GM21529 (cell line): ENCODE measurements around the gene MAGI2.
"Not testable (repeated sequence)": the region's sequence is repeated elsewhere in the genome, so short reads cannot be mapped to it uniquely, and the experiment has no call there.

Experiments
- ATAC-seq: cut with Tn5 transposase; IDR thresholded peaks from one replicate; pipeline ENCODE4 v1.9.1; 2021; ENCODE audit not compliant: unreplicated experiment

MAGI2 gene

DNA sequence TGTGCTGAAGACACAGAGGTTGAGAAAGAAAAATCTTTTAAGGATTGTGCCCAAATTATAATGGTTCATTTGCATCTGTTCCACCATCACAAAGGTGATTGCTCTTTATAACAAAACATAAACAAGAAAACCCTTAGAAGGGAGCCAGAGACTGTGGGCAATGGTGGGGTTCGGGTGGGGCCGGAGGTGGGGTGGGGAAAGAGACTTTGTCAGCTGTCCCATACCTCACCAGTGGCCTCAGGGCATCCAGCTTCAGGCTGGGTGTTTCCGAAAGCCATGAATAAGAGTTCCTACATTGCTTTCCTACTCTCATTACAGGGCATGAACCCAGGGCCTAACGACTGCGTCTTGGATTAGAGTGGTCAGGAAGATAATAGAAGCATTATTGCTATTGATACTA is 1427.0 kb downstream of the MAGI2 start:
- no peak for ATAC-seq

DNA sequence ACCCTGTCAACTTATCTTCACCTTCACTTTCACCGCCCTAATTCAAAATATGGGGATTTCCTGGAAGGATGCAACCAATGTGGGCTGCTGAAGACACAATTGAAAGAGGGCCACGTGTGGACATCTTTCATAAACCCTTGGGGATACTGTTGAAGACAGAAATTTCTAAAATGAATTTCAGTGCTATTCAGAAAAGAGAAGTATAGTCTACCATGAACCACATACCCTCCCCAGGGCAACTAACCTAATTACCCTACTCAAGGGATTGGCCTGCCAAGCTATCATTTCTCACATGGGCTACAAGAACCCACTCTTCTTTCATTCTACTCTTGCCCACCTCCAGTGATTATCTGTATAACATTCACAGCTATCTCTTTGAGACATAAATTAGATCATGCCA is 1428.9 kb downstream of the MAGI2 start:
- ATAC-seq: no peak

DNA sequence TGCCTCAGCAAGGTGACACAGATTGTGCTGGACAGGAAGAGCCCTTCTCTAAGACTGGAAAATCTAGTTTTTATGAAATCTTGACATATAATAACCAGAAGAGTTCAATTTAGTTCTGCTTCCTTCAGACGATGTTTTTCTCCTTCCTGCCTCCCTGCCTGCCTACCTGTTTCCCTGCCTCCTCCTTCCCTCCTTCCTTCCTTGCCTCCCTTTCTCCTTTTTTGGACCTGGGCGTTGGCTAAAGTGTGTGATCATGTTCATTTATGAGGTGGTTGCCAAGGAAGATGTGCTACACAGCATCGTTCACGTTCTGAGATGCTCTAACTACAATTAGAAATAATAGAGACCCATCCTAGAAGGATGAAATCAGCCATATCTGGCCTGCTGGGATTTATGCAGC is 1430.3 kb downstream of the MAGI2 start:
- no peak for ATAC-seq

DNA sequence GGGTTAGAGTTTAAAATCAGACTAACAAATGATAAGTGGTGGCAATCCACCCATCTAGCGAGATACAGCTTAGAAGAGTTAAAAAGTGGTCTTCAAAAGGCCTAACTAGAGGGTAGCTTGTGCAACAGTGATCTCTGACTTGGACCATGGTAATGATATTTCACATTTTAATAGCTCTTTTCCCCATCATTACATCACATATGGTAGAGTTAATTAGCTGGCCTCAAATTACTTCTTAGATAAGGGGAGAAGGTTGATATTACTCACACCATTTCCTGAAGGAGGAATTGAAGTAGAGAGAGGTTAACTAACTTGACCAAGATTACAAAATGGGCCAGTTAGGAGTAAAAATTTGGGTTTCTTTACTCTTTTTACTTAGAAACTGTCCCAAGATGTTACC is 1431.3 kb downstream of the MAGI2 start:
- no peak for ATAC-seq

DNA sequence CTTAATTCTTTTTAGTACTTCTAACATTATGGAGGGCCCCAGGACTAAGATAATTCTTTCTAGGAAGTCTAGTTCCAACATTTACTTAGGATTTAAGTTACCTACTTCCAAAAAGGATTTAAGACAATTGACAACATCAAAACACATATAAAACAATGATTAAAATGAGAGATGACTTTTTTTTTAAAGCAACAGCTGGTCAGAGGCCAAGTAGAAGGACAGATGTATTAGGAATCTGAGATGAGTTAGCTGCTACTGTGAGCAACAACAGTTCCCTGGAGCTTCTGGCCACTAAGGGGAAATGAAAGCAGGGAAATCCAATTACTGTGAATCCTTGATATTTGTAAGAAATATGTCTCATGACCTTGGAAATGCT is 1432.6 kb downstream of the MAGI2 start:
- no peak for ATAC-seq

DNA sequence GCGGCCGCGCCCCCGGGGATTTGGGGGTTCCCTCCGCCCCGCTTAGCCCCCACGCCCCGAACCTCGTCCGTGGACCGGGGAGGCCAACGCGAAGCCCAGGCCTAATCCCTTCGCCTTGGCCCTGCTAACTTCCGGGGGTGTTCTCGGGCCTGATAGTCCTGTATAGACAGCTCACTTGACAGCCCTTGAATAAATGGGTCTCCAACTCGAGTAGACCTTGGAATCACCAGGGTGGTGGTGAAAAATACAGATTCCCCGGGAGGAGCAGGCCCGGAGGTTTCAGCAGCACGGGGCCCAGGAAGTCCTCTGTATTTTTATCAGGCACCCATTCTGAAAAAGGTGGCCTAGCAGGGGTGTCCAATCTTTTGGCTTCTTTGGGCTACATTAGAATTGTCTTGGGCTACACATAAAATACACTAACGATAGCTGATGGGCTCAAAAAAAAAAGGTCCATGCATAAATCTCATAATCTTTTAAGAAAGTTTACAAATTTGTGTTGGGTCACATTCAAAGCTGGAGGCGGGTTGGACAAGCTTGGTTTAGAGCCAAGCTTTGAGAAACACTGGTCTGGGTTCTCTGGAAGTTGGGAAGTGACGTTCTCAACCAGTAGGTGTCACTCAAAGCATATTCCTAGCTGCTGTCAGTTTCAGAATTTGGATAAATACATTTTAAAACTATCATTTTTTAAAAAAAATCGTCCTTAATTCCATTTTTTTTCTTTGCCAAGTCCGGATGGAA is 1433.2 kb downstream of the MAGI2 start:
- peak; percentile 48 for ATAC-seq

DNA sequence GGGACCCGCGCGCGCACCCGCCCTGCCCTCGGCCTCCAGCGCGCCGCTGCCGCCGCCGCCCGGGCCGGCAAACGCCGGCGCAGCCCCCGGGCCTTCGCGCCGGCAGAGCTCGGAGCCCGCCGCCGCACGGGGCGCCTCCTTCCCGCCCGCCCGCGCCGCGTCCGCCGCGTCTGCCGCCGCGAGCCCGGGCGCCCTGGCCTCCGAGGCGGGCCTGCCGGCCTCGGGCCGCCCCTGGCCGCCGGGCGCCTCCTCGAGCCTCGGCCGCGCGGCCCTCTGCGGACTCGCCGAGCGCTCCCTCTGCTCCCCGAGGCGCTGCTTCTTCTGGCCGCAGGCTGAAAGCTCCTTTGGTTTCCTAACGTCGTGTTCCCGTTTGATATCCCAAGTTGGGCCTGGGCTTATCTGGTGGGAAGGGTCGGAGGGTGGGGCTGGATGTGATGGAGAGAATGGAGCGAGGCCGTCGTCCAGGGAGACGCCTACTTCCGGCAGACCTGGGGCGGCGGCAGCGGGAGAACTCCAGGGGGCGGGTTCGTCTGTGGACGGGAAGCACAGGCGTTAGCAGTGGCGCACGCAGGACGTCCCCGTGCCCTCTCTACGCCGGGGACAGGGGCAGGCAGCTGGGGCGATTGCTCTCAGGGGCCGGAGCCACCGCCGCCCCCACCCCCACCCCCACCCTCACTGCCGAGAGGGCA is 1433.9 kb downstream of the MAGI2 start:
- peak; percentile 87 for ATAC-seq

DNA sequence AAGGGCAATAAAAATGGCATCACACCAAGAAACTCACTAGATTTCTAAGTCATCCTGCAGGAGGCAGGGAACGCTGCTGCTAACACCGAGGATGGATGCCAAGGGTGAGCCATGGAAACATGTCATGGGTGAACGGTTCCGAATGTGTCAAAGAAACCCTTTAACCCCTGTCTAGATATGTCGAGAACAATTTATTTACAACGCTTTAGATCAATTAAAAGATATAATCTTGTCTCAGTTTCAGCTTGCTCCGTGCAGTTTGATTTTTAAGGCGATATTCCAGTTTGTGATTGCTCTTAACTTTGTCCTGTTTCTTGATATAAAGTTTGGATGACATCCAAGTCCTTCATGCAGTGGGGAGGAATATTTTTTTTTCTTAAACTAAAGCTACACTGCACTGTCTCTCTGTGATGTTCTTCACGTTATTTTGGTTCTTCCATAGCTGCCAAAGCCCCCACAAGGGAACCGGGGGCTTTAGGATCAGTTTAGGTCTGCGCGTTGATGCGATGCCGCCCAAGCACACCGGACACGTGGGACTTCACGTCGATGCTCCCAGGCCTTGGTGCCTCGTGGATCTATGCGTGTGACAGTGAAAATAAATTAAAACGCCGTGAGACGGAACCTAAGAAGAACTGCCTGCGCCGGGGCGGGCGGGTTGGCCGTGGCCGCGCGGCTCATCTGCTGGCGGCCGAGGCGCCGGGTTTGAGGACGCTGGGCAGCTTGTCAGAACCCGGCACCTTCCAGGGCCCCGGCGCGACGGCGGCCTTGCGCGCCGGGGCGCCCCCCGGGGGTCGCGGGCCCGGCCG is 1434.6 kb downstream of the MAGI2 start:
- no peak for ATAC-seq

DNA sequence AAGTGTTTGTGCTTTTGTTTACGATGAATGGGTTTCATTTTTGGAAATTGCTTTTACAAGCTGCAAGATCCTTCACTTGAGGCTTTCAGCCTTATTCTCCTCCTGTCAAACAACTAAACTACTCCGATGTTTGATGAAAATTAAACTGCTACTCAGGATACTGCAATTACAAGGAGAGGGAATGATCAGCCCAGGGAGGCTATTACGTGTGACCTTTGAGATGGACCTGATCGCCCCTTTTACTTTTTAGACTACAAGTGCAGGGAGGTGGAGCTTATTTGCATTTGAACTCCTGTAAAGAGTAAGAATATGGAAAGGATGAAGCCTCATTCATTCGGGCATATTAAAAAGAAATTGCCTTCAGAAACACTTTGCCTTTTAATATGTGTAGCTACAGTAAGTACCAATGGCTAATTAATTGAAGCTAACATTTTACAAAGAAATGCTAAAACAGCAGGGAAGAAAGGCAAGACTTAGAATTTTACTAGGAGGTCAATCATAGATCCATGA is 1435.8 kb downstream of the MAGI2 start:
- ATAC-seq: no peak

DNA sequence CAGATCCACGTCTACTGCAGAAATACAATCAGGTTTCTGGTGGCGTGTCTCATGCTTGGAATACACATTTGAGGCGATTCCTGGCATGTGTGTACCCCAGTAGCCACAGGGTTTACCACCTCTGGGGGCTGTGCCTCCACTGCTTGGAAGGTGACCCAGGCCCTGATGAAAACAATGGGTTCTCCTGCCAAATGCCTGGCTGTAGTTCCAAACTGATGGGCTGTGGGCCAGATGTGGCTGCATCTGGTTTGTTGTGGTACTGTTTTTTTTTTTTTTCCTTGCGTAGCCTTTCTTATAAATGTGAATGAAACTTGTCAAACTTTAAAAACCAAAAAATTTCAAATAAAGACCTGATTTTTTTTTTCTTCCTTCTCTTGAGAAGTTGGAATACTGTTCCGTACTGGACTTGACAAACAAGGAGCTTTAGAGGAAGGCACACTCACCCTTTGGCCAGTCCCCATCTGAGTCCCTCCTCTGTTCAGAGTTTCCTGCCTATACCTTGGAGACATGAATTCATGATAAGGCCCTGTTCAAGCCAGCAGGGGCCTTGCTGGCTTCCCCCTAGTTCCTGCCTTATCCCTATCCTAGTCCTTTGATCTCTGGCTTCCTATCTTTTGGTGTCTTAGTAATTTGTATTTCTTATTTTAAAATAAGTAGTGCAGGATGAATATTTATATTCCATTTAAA is 1437.8 kb downstream of the MAGI2 start:
- no peak for ATAC-seq

DNA sequence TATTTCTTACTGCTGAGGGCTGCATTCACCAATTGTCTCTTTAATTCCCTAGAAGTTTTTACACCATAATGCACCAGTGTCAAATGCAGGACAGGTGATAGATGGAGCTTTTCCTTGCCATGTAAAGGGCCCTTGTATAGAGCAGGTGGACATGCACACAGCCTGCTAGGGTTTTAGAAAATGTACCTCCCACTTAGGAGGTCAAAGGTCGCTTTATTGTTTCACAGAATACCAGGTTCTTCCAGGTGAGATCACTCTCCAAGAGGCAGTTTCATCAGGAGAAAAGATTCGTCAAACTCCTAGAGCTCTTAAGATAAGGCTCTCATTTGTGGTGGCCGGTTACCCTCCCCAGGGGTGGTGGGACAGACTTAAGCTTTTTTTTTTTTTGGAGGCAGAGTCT is 1439.1 kb downstream of the MAGI2 start:
- no peak for ATAC-seq

DNA sequence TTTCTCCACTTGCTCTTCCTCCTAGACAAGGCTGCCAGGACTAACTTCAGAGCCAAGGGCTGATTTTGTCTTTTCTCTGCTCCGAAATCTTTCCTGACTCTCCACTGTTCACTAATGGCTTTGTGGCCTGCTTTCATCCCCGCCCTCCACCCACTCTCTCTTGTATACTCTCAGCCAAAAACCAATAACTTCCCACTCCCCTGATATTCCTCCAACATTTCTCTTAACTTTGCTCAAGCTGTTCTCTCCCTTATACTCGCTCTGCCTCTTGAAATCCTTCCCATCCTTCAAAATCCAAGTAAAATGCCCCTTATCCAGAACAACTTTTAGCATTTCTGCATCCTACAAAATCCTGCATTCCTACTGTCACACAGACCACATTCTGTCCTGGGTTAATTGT is 1440.1 kb downstream of the MAGI2 start:
- ATAC-seq: no peak

DNA sequence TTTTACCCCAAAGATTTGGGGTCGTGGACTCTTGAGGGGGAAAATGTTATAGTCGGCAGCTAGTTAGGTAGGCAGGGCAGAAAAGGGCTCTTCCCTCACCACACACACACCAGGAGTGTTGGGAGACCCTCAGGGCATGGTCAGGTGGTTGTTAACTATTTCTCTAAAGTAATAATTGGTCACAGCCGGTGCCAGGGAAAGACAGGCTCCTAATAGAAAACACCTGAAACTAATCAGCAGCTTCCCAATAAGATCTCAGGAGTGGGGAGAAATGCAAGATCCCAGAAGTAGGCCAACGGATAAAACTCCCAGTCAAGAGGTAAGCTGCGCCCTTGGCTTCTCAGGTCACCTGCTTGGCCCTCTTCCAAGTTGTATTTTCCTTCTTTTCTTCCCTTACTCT is 1441.8 kb downstream of the MAGI2 start:
- ATAC-seq: no peak

DNA sequence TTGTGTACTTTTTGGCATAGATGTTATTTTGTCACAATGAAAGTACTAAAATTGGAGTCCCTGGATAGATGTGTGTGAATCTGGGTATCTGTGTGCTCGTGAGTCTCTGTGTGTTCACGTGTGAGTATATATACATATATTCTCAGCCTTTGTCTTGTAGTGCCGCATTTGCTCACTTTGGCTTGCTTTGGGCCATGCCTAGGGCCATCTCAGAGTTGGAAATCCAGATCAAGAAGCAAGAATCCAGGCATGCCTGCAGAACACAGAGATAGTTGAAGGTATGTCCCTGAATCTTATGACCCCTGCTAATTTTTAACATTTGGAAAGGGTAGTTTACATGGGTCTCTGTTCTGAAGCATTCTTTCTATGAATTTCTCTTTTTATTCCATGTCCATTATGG is 1446.2 kb downstream of the MAGI2 start:
- ATAC-seq: no peak

DNA sequence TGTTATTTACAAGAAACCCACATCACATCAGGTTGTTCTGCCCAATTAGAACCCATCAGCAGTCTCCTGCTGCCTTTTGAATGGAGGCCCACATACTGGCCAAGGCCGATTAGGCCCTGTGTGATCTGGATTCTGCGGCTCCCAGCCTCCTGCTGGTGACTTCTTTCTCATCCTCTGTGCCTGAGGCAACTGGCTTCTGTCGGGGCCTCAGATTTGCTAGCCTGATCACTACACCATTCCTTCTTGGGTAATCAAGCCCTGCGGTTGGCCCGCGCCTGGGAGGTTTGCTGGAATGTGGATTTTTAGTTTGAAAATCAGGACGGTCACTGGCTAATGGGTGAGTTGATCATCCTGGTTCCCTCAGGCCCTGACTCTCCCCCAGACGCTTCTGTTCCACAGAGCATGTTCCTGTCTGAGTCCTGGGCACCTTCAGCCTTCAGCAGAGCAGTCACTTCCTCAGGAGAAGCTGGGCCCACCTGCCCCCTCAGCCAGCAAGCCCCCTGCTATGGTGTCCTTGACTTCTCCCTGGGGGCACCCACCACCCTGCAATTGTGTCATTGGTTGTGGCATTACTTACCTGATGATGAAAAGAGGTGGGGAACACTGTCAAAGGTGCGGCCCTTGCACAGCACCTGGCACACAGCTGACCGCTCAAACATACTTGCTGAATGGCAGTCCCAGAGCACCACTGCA is 1447.3 kb downstream of the MAGI2 start:
- ATAC-seq: no peak

DNA sequence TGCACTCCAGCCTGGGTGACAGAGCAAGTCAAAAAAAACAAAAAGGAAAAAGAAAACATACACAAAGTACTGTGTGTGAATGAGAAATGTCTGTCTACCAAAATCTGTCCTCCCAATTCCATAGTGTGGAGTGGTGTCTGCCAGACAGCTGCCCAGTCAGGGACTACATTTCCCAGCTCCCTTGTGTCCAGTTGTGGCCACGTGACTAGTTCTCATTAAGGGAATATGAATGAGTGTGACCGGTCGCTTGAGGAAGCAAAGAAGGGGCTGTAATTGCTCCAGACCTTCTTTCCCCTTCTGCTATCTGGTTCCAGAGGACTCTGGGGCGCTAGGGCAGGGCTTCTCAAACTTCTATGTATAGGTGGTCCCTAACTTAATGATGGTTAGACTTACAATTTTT is 1450.8 kb downstream of the MAGI2 start:
- ATAC-seq: no peak

DNA sequence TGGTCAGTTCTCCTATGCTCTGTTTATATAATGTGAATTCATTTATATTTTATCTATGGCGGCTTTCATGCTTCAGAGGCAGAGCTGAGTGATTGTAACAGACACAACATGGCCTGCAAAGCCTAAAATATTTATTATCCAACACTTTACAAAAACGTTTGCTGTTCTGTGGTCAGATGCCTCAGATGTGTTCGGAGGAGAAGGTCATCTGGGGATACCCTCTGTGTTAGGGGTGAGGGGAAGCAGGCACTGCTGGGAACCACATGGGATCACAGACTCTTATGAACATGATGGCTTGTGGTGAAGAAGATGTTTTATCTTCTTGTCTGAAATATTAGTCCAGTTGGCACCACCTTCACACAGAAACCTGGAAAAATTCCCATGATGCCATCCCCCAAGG is 1451.4 kb downstream of the MAGI2 start:
- ATAC-seq: no peak

DNA sequence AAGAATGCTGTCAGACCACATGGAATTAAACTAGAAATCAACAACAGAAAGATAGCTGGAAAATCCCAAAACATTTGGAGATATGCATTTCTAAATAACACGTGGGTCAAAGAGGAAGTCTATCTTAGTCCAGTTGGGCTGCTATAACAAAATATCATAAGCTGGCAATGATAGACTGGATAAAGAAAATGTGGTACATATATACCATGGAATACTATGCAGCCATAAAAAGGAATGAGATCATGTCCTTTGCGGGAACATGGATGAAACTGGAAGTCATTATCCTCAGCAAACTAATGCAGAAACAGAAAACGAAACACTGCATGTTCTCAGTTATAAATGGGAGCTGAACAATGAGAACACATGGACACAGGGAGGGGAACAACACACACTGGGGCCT is 1454.3 kb downstream of the MAGI2 start:
- not testable (repeated sequence) for ATAC-seq

DNA sequence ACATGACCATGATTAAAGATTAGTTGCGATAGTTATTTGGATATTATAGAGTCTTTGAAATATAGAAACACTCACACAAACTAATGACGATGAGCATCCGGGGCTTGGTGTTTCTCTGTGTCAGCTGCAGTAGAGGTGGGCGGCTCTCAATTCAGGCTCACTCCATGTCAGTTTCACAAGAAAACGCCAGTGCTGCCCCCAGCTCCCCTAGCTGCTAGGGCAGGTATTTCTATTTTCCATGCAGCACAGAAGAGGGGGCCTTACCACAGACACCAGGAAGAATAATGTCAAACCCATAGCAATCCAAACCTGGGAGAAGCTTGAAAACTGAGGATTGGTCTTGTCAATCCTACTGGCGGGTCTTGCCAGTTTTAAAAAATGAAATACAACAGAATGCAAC is 1457.8 kb downstream of the MAGI2 start:
- no peak for ATAC-seq

DNA sequence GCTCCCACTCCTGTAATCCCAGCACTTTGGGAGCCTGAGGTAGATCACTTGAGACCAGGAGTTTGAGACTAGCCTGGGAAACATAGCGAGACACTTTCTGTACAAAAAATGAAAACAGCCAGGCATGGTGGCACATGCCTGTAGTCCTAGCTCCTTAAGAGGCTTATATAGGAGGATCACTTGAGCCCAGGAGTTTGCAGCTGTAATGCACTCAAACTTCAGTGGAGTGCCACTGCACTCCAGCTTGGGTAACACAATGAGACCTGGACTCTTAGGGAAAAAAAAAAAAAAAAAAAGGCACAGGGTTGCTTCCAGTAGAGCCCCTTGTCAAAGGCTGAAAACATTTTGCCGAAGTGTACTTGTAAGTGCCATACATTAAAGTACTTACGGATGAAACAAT is 1459.6 kb downstream of the MAGI2 start:
- no peak for ATAC-seq

DNA sequence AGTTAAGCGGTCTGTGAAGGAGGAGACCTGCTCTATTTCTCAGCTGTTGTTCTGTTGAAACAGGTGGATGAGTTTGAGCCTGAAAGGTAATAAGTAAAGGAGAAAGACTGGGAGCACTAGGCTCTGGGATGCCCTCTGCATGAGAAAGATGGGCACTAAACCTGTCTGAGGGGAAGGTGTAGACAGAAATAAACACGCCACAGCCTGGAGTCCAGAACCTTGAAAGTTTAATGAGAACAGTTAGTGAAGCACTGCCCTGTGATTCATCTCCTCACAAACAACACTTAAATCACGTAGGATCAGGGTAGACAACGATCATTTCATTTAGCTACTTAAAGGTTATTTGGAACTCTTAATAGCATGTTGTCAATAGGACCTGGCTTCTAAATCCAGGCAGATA is 1461.8 kb downstream of the MAGI2 start:
- ATAC-seq: no peak
